Measurements from ENCODE around the gene TMED4.

GRCh38 chr7:44538798-44539668 lies 43.0 kb downstream of the TMED4 start:
- no peak for TF ChIP-seq YY1 (IDR thresholded peaks at IDR 0.05; ENCODE audit: insufficient read depth, insufficient read length)
- TF ChIP-seq ZNF274 (IDR thresholded peaks at IDR 0.05; ENCODE audit: low read depth, low read length) = no peak
- no peak for TF ChIP-seq SUZ12 (IDR thresholded peaks at IDR 0.05; ENCODE audit: extremely low read depth, insufficient read depth, insufficient read length)
